Stimulated activated CD4-positive, alpha-beta T cell treated with anti-CD3 and anti-CD28 coated beads, Interleukin-12 subunit alpha, Interleukin-12 subunit beta, amount 100 ng/mL, for 24 hours (primary cell): ENCODE data around the gene INPP5A.

Experiments
- DNase-seq, 2 experiments: peaks; one replicate each; pipeline ENCODE4 v3.0.0-alpha.2; 2020; ENCODE audit warnings: low read depth in 2 of 2

Gene INPP5A

DNA sequence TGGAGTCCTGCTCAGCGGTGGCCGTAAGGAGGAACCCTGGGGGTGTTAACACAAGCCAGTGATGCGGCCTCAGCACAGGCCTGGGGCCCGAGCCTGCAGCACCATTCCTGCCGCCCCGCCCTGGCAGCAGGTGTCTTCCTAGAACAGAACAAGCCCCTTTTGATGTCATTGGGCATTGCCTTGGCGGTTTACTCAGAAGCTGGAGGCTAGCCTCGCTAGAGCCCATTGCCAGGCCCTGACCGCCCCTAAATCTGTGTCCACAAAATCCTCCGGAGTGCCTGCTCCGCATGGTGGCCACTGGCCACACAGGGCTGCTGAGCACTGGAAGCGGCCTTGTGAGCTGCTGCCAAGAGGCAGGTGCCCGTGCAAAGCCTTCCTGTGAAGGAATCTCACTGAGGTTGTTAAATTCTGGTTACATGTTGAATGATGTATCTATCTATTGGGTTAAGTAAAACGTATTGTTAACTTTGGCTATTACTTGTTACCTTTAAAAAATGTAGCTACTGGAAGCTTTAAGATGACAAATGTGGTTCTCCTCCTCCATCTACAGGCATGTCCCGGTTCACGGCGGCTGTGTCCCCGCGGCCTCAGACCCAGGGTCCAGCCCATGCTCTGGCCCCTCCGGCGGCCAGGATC is 1.2 kb upstream of the INPP5A start:
- DNase-seq = no peak

DNA sequence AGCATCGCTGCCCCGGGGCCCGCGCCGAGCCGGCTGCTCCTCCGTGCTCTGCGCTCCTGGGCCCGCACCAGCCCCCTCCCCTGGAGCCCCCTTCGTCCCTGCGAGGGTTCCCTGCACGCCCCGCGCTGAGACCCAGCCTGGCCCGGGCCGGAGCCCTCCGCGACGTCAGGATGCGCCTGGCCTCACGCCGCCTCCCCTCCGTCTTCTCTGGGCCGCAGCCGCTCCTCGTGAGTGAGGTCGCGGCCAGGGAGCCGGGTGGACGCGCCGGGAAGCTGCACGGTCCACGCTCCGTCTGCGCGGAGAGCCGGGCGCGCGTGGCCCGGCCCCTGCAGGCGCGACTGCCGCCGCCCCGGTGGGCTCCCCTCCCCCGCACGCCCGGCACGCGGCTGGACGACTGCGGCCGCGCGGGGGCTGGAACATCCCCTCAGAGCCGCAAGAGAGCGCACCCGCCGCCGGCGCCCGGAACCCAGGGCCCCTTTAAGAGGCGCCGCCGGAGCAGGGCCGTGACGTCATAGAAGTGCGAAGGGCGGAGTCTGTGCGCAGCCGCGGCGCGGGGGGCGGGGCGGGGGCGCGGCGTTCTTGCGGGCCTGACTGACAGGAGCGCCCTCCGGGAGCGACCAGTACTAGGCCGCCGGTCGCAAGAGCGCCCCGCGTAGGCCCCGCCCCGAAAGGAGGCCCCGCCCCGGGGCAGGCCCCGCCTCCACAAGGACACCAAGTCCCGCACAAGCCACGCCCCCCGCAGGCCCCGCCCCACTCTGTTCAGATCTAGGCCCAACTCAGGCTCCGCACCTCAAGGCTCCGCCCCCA is 507 bp upstream of the INPP5A start:
- DNase-seq = peak; percentile 100

DNA sequence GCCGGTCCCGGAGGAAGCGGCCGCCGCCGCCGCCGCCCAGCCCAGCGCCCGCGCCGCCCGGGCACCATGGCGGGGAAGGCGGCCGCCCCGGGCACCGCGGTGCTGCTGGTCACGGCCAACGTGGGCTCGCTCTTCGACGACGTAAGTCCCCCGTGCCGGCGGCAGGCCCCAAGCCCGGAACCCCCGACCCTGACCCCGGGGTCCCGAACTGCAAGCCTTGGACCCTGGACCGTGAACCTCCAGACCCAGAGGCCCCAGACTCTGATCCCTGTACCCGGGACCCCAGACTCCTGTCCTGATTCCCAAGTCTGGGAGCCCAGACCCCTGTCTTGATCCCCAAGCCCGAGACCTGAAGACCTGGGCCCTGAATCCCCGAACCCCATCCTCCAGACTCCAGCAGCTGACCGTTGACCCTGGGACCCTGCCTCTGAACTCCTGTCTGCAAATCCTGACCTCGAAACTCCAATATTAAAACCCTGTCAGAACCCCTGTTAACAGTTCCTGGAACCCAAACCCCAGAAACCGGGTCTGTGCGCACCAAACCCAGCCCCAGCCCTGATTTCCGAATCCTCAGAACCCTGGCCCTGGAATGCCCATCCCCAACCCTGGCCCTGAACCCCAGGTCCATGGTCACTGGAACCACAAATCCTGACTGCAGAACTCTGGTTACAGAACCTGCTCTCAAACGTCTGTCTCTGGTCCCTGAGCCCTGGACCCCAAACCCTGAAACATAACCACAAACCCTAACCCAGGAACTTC is 623 bp downstream of the INPP5A start:
- no peak for DNase-seq

DNA sequence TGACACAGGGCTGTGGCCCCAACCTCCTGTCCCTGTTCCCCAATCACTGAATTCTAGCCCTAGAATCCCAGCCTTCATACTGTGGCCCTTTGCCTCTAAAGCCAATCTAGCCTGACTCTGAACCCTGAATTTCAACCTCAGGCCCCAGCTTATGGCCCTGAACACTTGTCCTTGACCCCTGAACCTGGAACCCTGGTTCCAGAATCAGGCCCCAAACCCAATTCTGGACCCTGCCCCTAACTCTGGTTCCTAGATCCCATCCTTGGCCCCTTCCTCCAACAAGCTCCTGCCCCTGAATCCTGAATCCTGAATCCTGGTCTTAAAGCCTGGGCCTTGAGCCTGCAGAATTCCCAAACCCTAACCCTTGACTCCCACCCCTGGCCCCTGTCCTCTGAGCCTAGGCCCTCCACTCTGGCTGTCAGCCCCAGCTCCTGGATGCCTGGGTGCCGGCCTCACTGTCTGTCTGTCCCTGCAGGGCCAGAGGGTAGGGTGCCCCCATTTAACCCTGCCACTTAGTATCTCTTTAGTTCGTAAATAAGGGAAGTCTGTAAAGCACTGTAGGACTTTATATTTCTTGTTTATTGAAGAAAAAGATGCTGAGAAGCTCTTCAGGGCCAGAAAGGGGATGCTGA is 1.3 kb downstream of the INPP5A start:
- no peak for DNase-seq

GRCh38 chr10:132539431-132539839 is 1.8 kb downstream of the INPP5A start:
- DNase-seq = no peak

DNA sequence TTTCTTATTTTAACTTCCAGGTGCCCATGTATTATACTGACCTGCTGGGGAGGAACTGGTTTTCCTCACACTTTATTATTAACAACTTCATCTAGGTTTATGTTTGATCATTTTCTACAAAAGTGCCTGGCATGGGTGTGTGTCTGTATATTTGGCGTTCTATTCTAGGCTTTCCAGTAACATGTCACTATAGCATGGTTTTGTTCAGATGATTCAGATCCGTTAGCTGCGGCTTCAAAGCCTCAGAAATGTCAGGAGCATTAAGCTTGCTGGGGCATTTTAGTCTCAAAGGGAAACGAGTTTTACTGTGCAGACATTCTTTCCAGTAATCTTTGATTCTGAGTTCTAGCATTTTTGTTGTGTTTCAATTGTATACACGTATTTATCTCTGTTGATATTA is 2.3 kb downstream of the INPP5A start:
- DNase-seq = no peak

GRCh38 chr10:132540456-132540855 is 2.9 kb downstream of the INPP5A start:
- DNase-seq = no peak

GRCh38 chr10:132541129-132541528 is 3.5 kb downstream of the INPP5A start:
- DNase-seq = no peak

DNA sequence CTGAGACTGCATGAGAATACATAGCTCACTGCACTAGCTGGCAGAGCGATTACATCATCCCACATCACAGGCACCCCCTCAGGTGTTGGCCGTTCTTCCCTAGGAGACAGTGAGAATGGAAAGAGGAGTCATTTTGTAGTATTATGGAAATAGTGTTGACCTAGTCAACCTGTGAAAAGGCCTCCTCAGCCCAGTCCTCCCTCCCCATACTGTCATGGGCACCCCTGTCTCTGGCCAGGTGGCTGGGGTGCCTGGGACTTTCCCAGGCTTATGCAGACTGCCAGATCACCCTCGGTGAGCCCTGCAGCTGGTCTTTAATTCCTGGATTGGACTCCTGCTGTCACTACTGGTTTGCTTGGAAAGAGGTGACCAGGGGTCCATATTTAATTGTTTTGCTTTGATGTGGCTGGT is 4.0 kb downstream of the INPP5A start:
- no peak for DNase-seq

GRCh38 chr10:132542086-132542775 is 4.6 kb downstream of the INPP5A start:
- no peak for DNase-seq

GRCh38 chr10:132542819-132543218 is 5.2 kb downstream of the INPP5A start:
- no peak for DNase-seq

GRCh38 chr10:132543916-132544743 is 6.5 kb downstream of the INPP5A start:
- no peak for DNase-seq

DNA sequence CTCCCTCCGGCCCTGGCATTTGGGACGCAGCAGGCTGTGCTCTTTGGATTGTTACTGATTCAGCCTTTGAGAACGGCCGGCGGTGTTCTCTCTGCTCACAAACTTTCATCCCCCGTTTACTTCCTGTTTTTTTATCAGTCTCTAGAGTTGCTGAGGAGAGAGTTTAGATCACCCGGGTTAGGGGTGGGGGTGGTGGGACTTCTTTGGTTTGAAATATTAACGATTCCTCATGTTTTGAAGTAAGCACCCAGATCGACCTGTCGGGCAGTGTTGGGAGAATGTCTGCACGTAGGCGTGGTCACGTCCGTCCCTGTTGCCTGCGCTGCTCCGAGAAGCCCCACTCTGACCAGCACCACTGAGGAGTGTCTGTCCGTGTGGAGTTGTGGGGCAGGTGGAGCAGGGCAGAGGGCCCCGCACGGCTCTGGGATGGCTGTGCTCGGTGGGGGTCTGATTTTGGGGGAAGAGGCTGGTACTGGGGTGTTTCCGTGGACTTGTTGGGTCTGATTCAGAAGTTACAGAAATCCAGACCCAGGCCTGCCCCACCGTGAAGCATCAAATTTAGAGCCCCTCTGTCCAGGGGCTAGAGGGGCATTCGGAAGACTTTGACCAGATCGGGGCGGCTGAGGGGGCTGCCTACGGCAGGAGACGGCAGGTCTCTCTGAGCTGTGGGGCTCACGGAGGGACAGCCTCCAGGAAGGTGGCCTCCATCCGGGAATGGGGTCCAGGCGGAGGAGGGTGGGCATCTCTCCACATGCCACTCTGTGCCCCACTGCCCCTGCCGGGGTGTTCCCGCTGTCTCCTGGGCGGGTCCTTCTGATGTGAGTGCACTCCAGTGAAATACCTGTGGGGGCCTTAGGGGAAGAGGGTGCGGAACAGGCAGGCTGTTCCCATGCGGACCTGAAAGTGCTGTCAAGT is 7.4 kb downstream of the INPP5A start:
- DNase-seq = no peak

GRCh38 chr10:132545659-132546367 is 8.2 kb downstream of the INPP5A start:
- no peak for DNase-seq

DNA sequence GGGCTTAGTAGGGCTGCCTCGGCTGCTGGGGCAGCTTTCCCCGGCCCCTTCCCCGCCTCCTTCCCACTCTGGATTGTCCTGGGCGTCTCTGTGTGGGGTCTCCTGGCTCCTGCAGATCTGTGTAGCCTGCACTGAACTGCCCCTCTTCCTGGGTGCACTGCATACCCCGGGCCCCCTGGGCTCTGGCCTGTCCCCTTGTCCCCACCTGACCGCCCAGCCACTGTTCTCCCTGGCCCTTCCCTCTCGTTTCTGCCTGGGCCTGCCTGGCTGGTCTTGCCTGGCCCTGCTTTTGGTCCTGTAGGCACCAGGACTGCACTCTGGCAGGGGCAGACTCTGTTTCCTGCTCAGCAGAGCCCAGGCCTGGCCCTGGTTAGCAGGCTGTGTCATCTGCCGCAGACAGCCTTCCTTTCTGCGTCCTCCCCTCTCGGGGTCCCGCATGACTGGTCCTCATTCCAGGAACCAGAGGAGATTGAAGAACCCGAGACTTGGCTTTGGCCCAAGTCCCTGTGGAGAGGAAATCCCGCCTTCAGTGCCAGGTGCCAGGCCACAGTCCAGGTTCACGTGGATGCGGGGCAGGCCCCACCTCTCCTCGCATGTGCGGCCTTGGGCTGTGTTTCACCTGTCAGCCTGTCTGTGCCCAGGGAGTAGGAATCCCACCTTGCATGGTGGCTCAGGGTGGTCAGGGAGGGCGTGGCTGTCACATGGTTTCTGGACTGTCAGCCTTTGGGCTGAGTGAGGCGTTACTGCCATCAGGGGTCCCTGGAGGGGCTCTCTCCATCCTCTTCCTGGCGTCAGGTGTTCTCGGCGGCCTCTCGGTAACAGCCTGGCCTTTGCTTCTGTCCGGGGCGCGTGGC is 9.2 kb downstream of the INPP5A start:
- no peak for DNase-seq

DNA sequence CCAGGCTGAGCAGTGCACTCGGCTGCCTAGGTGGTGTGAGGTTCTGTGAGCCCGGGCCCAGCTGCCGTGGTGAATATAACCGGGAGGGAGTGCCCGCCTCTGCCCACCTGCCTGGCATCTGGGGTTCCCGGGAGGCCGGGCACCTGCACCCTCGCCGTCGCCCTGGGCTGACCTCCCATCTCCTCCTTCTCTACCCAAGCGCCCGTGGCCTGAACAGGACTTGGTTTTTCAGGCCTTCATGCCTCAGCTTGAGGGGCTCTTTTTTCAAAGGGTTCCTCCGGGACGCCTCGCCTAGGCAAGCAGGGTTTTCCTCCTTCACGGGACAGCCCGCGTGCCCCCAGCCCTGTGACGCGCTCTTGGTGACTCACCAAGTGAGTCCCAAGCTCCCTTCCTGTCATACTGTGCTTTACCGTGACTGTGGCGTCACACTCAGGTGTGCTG is 9.9 kb downstream of the INPP5A start:
- DNase-seq = no peak

DNA sequence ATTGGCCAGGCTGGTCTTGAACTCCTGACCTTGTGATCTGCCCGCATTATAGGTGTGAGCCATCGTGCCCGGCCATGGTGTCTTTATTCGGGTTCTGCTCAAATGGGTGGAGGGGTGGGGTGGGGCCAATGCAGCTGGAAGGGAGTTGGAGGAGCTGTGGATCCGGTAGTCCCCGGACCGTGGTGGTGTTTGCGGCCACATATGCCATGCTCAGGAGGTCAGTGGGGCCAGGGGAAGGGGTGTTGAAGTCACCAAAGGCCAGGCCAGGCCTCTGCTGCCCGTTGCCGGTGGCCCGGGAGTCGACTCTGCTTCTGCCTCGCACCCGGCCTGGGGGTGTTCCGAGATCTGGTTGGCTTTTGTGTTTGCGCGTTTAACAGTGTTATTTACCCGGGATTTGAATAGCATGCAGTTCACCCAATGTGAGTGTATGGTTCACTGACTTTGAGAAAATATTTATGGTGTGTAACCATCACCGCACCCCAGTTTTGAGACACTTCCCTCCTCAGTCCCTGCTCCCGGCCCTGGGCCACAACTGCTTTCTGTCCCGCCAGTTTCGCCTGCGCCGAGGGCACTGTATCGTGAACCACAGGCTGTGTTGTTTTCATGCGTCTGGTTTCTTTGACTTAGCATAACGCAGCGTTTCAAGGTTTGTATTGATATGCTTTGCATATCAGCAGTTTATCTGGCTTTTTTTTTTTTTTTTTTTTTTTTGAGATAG is 10.7 kb downstream of the INPP5A start:
- DNase-seq = no peak
